GM12878 (cell line): ENCODE measurements around the gene KRTAP21-1.

Experiments used
- EP300 ChIP-seq, 2 experiments: fragments of 150-350 bp in 1 of 2; IDR thresholded peaks; 2 replicates each; pipeline ENCODE4 v1.6.1; 2011 to 2012; ENCODE audit warnings: low read depth in 2 of 2, low read length in 2 of 2, borderline replicate concordance in 1 of 2, improper control_type of control experiment in 1 of 2, inconsistent platforms in 1 of 2; ENCODE audit not compliant: control insufficient read depth in 1 of 2
- EZH2 ChIP-seq: IDR thresholded peaks from 2 replicates; pipeline ENCODE4 v1.6.1; 2012; ENCODE audit warnings: low read depth, mild to moderate bottlenecking, control low read depth, inconsistent platforms, low read length, borderline replicate concordance; ENCODE audit not compliant: control insufficient read depth
- IRF4 ChIP-seq: IDR thresholded peaks from 2 replicates; pipeline ENCODE4 v1.6.1; 2011; ENCODE audit warnings: low read depth, low read length
- NBN ChIP-seq: fragments of 450-650 bp; IDR thresholded peaks from 2 replicates; pipeline ENCODE4 v1.6.1; 2016
- POLR2AphosphoS5 ChIP-seq: IDR thresholded peaks from 2 replicates; pipeline ENCODE4 v1.6.1; 2011; ENCODE audit warnings: mild to moderate bottlenecking, low read length, inconsistent platforms
- RAD21 ChIP-seq: IDR thresholded peaks from 2 replicates; pipeline ENCODE4 v1.6.1; 2011; ENCODE audit warnings: mild to moderate bottlenecking, low read depth, low read length, moderate library complexity; ENCODE audit not compliant: insufficient read depth
- ZZZ3 ChIP-seq: IDR thresholded peaks from 2 replicates; pipeline ENCODE4 v1.6.1; 2011; ENCODE audit warnings: low read depth; ENCODE audit not compliant: control insufficient read depth, insufficient read length
- TF ChIP-seq, protein P1 (sequence below): IDR thresholded peaks from 2 replicates; pipeline ENCODE4 v1.6.1; 2011; ENCODE audit warnings: low read depth, mild to moderate bottlenecking, low read length, moderate library complexity, borderline replicate concordance; ENCODE audit errors: extremely low read depth
- TF ChIP-seq, protein P2 (sequence below): IDR thresholded peaks from 2 replicates; pipeline ENCODE4 v1.6.1; 2011; ENCODE audit warnings: mild to moderate bottlenecking, low read depth, low read length, moderate library complexity; ENCODE audit not compliant: insufficient replicate concordance
- TF ChIP-seq, protein P3 (sequence below): fragments of 450-650 bp; IDR thresholded peaks from 2 replicates; pipeline ENCODE4 v1.6.1; 2014; ENCODE audit warnings: mild to moderate bottlenecking

DNA sequence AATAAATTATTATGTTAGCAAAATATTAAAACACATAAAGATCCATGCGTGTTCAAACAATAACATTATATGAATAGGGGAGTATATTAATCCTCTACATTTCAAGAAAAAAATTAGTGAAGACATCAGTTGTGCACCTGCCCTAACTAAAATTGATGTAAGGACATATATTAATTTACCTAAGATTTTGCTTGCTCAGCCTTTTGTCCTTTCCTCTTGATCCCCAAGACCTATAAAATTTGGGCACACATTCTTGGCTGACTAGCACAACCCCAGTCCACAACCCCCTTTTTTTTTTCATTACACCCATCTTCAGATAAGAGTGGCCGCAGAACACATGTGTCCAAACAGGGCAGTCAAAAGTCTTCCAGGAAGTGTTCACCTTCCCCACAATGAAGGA, 14.8 kb downstream of the KRTAP21-1 start:
- TF ChIP-seq NBN (no peak), POLR2AphosphoS5 (no peak), EZH2 (no peak), EP300 (IDR thresholded peaks at IDR 0.05; ENCODE audit: borderline replicate concordance in 1 of 2, control insufficient read depth in 1 of 2, low read depth in 2 of 2, low read length in 2 of 2) (no peak), RAD21 (no peak), IRF4 (no peak), ZZZ3 (no peak)
- TF ChIP-seq, protein P1, sequence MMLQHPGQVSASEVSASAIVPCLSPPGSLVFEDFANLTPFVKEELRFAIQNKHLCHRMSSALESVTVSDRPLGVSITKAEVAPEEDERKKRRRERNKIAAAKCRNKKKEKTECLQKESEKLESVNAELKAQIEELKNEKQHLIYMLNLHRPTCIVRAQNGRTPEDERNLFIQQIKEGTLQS: no peak
- TF ChIP-seq, protein P2, sequence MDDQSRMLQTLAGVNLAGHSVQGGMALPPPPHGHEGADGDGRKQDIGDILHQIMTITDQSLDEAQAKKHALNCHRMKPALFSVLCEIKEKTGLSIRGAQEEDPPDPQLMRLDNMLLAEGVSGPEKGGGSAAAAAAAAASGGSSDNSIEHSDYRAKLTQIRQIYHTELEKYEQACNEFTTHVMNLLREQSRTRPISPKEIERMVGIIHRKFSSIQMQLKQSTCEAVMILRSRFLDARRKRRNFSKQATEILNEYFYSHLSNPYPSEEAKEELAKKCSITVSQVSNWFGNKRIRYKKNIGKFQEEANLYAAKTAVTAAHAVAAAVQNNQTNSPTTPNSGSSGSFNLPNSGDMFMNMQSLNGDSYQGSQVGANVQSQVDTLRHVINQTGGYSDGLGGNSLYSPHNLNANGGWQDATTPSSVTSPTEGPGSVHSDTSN: no peak
- TF ChIP-seq, protein P3, sequence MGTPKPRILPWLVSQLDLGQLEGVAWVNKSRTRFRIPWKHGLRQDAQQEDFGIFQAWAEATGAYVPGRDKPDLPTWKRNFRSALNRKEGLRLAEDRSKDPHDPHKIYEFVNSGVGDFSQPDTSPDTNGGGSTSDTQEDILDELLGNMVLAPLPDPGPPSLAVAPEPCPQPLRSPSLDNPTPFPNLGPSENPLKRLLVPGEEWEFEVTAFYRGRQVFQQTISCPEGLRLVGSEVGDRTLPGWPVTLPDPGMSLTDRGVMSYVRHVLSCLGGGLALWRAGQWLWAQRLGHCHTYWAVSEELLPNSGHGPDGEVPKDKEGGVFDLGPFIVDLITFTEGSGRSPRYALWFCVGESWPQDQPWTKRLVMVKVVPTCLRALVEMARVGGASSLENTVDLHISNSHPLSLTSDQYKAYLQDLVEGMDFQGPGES: no peak
